Activated effector memory CD4-positive, alpha-beta T cell treated with Interleukin-2 at 50 U/mL for 16 hours (primary cell): ENCODE results near the gene STIM1.
"Not testable (repeated sequence)": the region's sequence is repeated elsewhere in the genome, so short reads cannot be mapped to it uniquely, and the experiment has no call there.

ENCODE experiments used
- DNase-seq: peaks from one replicate; pipeline ENCODE4 v3.0.0-alpha.2; 2020

STIM1 gene

GRCh38 chr11:3890014-3890413 lies 34.5 kb downstream of the STIM1 start:
- no peak for DNase-seq

- DNase-seq = no peak
Measured at GRCh38 chr11:3890806-3891205, 35.3 kb downstream of the STIM1 start.

- no peak for DNase-seq
Measured at GRCh38 chr11:3891751-3892150, 36.3 kb downstream of the STIM1 start.

DNA sequence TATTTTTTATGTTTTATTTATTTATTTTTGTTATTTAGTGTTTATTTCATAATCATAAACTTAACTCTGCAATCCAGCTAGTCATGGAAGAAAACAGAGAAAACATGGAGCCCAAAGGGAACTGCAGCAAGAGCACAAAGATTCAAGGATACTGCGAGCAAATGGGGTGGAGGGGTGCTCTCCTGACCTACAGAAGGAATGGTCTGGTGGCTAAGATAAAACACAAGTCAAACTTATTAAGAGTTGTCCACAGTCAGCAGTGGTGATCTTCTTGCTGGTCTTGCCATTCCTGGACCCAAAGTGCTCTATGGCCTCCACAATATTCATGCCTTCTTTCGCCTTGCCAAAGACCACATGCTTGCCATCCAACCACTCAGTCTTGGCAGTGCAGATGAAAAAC lies 36.7 kb downstream of the STIM1 start:
- DNase-seq = no peak

- no peak for DNase-seq
Measured at GRCh38 chr11:3893311-3893710, 37.8 kb downstream of the STIM1 start.

- no peak for DNase-seq
Measured at GRCh38 chr11:3894128-3894731, 38.8 kb downstream of the STIM1 start.

- no peak for DNase-seq
Measured at GRCh38 chr11:3896644-3897043, 41.2 kb downstream of the STIM1 start.

DNA sequence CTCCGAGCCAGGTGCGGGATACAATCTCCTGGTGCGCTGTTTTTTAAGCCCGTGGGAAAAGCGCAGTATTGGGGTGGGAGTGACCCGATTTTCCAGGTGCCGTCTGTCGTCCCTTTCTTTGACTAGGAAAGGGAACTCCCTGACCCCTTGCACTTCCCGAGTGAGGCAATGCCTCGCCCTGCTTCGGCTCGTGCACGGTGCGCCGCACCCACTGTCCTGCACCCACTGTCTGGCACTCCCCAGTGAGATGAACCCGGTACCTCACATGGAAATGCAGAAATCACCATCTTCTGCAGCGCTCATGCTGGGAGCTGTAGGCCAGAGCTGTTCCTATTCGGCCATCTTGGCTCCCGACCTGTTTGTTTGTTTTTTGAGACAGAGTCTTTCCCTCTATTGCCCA lies 44.8 kb downstream of the STIM1 start:
- DNase-seq = not testable (repeated sequence)

GRCh38 chr11:3901249-3902025 lies 46.0 kb downstream of the STIM1 start:
- DNase-seq = no peak

GRCh38 chr11:3902441-3902840 lies 47.0 kb downstream of the STIM1 start:
- DNase-seq = no peak

GRCh38 chr11:3903207-3903896 lies 47.9 kb downstream of the STIM1 start:
- DNase-seq = no peak

DNA sequence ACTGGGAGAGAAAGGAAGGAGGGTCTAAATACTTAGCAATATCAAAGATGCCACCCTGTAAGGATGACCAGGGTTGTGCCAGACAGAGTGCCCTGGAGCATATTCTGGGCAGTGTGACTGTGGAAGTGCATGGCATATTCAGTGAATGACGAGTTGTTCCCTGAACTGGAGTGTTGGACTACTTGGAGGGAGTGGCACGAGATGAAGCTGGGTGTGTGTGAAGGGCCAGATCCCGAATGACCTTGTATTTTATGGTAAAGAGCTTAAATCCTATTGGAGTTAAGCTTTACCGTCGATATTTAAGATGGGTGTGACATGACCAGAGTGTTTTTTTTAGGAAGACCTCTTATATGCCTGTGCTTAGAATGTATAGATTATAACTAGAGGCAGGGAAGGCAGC lies 48.8 kb downstream of the STIM1 start:
- DNase-seq = no peak

GRCh38 chr11:3905080-3905953 lies 49.9 kb downstream of the STIM1 start:
- DNase-seq = peak; percentile 44

DNA sequence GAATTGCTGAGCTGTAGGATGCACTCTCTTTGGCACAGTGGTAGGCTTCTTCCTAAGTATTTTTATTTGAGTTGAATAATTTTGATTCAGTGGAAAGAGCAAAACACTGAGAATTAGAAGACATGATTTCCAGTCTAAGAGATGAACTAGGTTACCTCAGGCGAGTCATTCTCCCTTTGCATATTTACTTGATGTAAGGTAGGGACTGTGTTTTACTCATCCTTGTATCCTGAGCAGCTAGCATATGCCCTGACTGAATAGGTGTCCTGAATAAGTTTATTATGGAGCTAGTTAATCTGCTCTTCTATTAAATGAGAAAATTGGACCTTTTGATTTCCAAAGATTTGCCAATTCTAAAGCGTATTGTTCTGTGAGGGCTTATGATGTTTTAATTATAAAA lies 50.7 kb downstream of the STIM1 start:
- DNase-seq = no peak

DNA sequence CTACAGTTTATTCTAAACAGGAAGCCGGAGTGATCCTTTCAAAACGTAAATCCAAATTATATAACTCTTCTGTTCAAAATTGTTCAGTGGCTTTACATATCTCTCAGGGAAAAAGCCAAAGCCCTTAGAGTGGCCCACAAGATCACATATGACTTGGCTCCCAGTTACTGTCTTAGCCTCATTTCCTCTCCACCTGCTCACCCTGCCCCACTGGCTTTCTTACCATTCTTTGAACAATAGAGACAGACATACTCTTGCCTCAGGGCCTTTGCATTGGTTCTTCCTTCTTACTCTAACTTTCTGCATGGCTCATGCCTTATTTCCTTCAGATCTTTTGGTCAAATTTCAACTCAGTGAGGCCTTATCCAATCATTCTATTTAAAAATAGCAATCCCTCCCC lies 52.1 kb downstream of the STIM1 start:
- no peak for DNase-seq

DNA sequence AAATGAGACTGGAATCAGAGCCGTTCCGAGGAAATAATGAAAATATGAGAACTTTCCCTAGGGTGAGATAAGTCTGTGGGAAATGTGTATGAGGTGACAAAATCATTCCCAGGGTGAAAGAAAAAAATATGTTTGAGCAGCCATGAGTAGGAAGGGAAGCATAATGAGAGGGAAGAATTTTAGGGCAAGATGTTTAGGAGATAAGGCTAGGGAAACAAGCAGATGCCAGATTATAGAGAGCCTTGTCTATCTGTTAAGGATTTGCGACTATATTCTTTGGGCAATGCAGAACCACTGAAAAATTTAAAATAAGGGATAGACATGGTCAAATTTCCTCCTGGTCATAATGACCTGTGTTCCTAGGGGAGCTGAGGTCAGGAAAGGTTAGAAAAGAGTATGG lies 54.4 kb downstream of the STIM1 start:
- DNase-seq = no peak

DNA sequence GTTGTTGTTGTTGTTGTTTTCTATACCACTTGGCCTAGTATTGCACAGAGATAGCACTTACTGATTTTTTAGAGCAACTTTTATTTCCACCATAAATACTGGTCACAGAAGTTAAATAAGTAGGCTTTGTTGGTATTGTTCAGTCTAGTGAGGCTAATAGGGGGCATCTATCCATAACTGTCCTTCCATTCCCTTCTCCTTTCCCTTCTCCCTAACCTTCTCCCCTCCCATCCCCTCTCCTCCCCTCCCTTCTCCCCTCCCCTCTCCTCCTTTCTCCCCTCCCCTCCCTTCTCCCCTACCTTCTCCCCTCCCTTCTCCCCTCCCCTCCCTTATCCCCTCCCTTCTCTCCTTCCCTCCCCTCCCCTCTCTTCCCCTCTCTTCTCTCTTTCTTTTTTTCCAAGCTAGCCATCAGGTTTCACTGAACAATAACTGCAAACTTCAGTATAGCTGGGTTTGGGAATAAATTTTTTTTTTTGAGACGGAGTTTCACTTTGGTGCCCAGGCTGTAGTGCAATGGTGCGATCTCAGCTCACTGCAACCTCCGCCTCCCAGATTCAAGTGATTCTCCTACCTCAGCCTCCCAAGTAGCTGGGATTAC lies 56.5 kb downstream of the STIM1 start:
- DNase-seq = no peak

GRCh38 chr11:3913921-3914320 lies 58.5 kb downstream of the STIM1 start:
- DNase-seq = no peak

DNA sequence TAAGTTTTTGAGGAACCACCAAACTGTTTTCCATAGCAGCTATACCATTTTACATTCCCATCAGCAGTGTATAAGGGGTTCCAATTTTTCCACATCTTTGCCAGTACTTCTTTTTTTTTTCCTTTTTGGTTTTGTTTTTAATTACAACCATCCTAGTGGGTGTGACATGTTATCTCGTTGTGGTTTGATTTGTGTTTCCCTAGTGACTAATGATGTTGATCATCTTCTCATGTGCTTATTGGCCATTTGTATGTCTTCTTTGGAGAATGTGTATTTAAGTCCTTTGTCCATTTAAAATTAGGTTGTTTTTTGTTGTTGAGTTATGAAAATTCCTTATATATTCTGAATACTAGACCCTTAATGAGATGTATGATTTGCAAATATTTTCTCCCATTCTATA lies 59.3 kb downstream of the STIM1 start:
- DNase-seq = no peak

DNA sequence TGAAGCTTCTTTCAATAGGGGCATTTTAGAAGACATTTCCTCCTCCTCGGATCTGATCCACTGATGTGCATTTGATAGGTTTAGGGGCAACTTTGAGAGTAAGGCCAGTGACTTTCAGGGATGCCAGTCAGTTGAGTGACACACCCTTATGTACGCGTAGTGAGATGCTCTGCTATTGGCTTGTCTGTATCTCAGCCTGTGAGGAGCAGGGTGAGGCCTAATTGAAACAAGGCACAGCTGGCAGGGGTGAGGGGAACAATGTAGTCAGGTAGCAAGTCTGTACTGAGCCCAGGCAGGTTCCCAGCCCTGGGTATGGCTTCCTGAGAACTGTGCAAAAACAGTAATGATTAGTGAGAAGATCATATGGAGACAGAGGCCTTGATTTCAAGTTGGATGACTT lies 61.5 kb downstream of the STIM1 start:
- no peak for DNase-seq

- DNase-seq = peak; percentile 57
Measured at GRCh38 chr11:3920148-3920852, 64.8 kb downstream of the STIM1 start.

DNA sequence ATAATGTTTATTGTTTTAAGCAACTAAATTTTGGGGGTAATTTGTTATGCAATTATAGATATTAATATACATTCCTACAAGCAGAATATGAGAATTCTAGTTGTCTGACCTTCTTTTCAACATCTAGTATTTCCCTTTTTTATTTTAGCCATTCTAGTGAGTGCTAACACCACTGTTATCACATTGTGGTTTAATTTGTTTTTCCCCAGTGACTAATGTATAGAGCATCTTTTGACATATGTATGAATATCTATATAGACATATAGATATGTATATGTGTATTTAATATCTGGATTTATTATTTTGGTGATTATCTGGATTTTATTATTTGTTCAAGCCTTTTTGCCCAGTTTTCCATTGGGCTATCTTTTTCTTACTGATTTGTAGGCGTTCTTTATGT lies 66.6 kb downstream of the STIM1 start:
- DNase-seq = no peak
